Measurements from ENCODE around the gene SMTNL2. TPM values are rescaled to one million over a fixed set of nuclear protein-coding genes. Genes with fewer than 3 reads are reported as not detected.

Gene SMTNL2
- total RNA-seq, 1 experiment from 2014 or later: 2.7 TPM

DNA sequence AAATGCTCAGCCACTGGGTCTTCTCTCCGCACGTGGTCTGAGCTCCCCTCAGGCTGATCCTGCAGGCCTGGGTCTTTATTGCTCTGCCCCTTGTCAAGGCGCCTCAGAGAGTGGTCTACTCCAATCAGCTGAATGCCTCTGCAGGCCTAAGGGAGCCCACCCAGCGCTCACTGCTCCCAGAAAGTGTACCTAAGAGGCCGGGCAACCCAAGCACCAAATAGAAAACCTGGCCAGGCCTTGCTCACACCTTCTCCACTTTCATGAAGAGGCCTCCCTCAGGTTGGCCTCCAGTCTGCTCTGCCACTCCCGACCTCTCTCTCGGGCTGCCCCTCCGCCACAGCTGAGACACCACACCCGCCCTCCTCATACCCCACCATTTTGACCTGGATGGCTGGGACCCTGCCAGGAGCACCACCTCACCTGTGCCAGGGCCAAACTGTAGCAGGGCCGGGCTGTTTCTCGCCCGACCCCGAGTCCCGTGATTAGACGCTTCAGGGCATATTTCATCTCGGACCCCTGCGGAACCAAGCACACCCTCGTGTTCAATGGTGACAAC is 29.8 kb upstream of the SMTNL2 start:
- Mint-ChIP-seq H3K9me3 (no peaks in the 10 kb centered on the region), H3K4me3 (peak overlapping the region; percentile 78), H3K27me3 (ENCODE audit: low read depth) (peaks cover 2% of the 10 kb centered on the region; the same call in 1 of the 2 replicates), H3K4me1 (peaks cover 32% of the 10 kb centered on the region), H3K27ac (peak overlapping the region; percentile 83), H3K36me3 (peaks cover 38% of the 10 kb centered on the region)
- ATAC-seq: no peak; the same call in 1 of the 2 replicates
- POLR2A ChIA-PET: no interaction called here
- CTCF ChIA-PET: interaction anchor here (0.6 to 3.1 kb wide), 4 partner anchors 12 to 84 kb away, joined by 3 to 22 read pairs (median 6); no protein-coding TSS in a partner anchor
- TF ChIP-seq JAZF1 (CRISPR knock-in tag; IDR thresholded peaks at IDR 0.05): no peak
- TF ChIP-seq KAT7 (CRISPR knock-in tag; IDR thresholded peaks at IDR 0.05; ENCODE audit: borderline replicate concordance): no peak
- TF ChIP-seq, protein P1, sequence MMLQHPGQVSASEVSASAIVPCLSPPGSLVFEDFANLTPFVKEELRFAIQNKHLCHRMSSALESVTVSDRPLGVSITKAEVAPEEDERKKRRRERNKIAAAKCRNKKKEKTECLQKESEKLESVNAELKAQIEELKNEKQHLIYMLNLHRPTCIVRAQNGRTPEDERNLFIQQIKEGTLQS (CRISPR knock-in tag; conservative IDR thresholded peaks at IDR 0.05): no peak
- TF ChIP-seq ZBTB21 (CRISPR knock-in tag; IDR thresholded peaks at IDR 0.05; ENCODE audit: borderline replicate concordance): no peak
- no peak for TF ChIP-seq TEAD1 (CRISPR knock-in tag; IDR thresholded peaks at IDR 0.05)
- TF ChIP-seq SMAD3 (CRISPR knock-in tag; IDR thresholded peaks at IDR 0.05; ENCODE audit: borderline replicate concordance): no peak
- no peak for TF ChIP-seq ZNF532 (CRISPR knock-in tag; IDR thresholded peaks at IDR 0.05; ENCODE audit: borderline replicate concordance)
- no peak for TF ChIP-seq JUN (CRISPR knock-in tag; IDR thresholded peaks at IDR 0.05)
- TF ChIP-seq ESRRA (CRISPR knock-in tag; IDR thresholded peaks at IDR 0.05; ENCODE audit: borderline replicate concordance): no peak
- TF ChIP-seq AFF4 (CRISPR knock-in tag; IDR thresholded peaks at IDR 0.05; ENCODE audit: borderline replicate concordance): no peak
- no peak for TF ChIP-seq ZNF219 (CRISPR knock-in tag; IDR thresholded peaks at IDR 0.05; ENCODE audit: borderline replicate concordance)
- TF ChIP-seq ZNF317 (CRISPR knock-in tag; IDR thresholded peaks at IDR 0.05; ENCODE audit: borderline replicate concordance, low read depth): no peak
- no peak for TF ChIP-seq RORB (CRISPR knock-in tag; IDR thresholded peaks at IDR 0.05)
- TF ChIP-seq GRHL2 (CRISPR knock-in tag; IDR thresholded peaks at IDR 0.05; ENCODE audit: insufficient replicate concordance, severe bottlenecking): no peak
- TF ChIP-seq NR2C2 (CRISPR knock-in tag; IDR thresholded peaks at IDR 0.05): no peak
- DNase-seq (ENCODE audit: low spot score): peak; percentile 13

All from WTC11 (cell line).